Measurements from ENCODE around the gene HOXD4.

GRCh38 chr2:176158855-176159662 is 7.7 kb downstream of the HOXD4 start:
- no peak for TF ChIP-seq POLR2AphosphoS5 (IDR thresholded peaks at IDR 0.05)
- TF ChIP-seq, protein P1, sequence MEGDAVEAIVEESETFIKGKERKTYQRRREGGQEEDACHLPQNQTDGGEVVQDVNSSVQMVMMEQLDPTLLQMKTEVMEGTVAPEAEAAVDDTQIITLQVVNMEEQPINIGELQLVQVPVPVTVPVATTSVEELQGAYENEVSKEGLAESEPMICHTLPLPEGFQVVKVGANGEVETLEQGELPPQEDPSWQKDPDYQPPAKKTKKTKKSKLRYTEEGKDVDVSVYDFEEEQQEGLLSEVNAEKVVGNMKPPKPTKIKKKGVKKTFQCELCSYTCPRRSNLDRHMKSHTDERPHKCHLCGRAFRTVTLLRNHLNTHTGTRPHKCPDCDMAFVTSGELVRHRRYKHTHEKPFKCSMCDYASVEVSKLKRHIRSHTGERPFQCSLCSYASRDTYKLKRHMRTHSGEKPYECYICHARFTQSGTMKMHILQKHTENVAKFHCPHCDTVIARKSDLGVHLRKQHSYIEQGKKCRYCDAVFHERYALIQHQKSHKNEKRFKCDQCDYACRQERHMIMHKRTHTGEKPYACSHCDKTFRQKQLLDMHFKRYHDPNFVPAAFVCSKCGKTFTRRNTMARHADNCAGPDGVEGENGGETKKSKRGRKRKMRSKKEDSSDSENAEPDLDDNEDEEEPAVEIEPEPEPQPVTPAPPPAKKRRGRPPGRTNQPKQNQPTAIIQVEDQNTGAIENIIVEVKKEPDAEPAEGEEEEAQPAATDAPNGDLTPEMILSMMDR (IDR thresholded peaks at IDR 0.05; ENCODE audit: poor library complexity, severe bottlenecking): no peak
- TF ChIP-seq EP300 (conservative IDR thresholded peaks at IDR 0.05; ENCODE audit: poor library complexity, severe bottlenecking): no peak
- no peak for TF ChIP-seq EZH2 (IDR thresholded peaks at IDR 0.05; ENCODE audit: borderline replicate concordance, insufficient read depth, low read length, poor library complexity, severe bottlenecking)
- no peak for TF ChIP-seq REST (IDR thresholded peaks at IDR 0.05; ENCODE audit: borderline replicate concordance)
- TF ChIP-seq TAF1 (IDR thresholded peaks at IDR 0.05; ENCODE audit: low read depth): no peak
- TF ChIP-seq RAD21 (conservative IDR thresholded peaks at IDR 0.05): no peak
- no peak for TF ChIP-seq MXI1 (conservative IDR thresholded peaks at IDR 0.05; ENCODE audit: poor library complexity, severe bottlenecking)
- no peak for TF ChIP-seq SMC3 (conservative IDR thresholded peaks at IDR 0.05; ENCODE audit: poor library complexity)
